Thyroid gland (tissue), 4 donors: ENCODE measurements around the gene PKHD1. TPM values are rescaled to one million over a fixed set of nuclear protein-coding genes. Genes with fewer than 3 reads are reported as not detected.
"Not testable (repeated sequence)": the region's sequence is repeated elsewhere in the genome, so short reads cannot be mapped to it uniquely, and the experiment has no call there.

Source experiments
- DNase-seq, 2 donors: peaks; one replicate each; pipeline ENCODE4 v3.0.0-alpha.2; 2019
- H3K27ac ChIP-seq, 3 donors: fragments of 200-600 bp; sonication (generic); 1 replicate in 2 of 3; 2 replicates in 1 of 3; pipeline ENCODE4 v1.5.1; 2016 to 2019; ENCODE audit warnings: mild to moderate bottlenecking in 1 of 3, moderate library complexity in 1 of 3
- H3K27me3 ChIP-seq: fragments of 200-600 bp; sonication (generic); one replicate; pipeline ENCODE4 v1.5.1; 2019
- H3K36me3 ChIP-seq, 2 donors: fragments of 200-600 bp; sonication (generic); one replicate each; pipeline ENCODE4 v1.5.1; 2016 to 2019
- H3K4me1 ChIP-seq, 2 donors: fragments of 200-600 bp; sonication (generic); one replicate each; pipeline ENCODE4 v1.5.1; 2017 to 2019
- H3K4me3 ChIP-seq, 3 donors: fragments of 200-600 bp; sonication (generic); replicated peaks in 1 of 3; 1 replicate in 2 of 3; 2 replicates in 1 of 3; pipeline ENCODE4 v1.5.1; 2016; ENCODE audit warnings: mild to moderate bottlenecking in 1 of 3
- H3K9me3 ChIP-seq: fragments of 200-600 bp; sonication (generic); one replicate; pipeline ENCODE4 v1.5.1; 2017
- POLR2A ChIP-seq, 2 donors: fragments of 450-650 bp; IDR thresholded peaks; one replicate each; pipeline ENCODE4 v1.6.1; 2017; ENCODE audit warnings: antibody characterized with exemption in 2 of 2, mild to moderate bottlenecking in 2 of 2, moderate library complexity in 1 of 2
- WGBS, 2 donors: methylation state at CpG; one replicate each; pipeline ENCODE4 v1.1.5; 2017; 5-methylcytosine and 5-hydroxymethylcytosine counted together
- intact Hi-C: fragments of 100-400 bp; cut with DNase I; formaldehyde crosslinking; loops from one replicate; pipeline ENCODE4 v1.15.1; 2023
- total RNA-seq, 4 donors: library from RNA; depleted of rRNA; stranded (reverse); fragments of >200 nt; gene quantifications; one replicate each; pipeline ENCODE4 v1.2.3, GENCODE V29; 2016
- TF ChIP-seq, protein P1 (sequence below), 6 experiments: fragments of 200-600 bp in 3 of 6; fragments of 450-650 bp in 3 of 6; sonication (generic) in 3 of 6; IDR thresholded peaks; one replicate each; pipeline ENCODE4 v1.5.1; 2016 to 2019; ENCODE audit warnings: antibody characterized with exemption in 6 of 6, mild to moderate bottlenecking in 2 of 6, inconsistent platforms in 1 of 6, moderate library complexity in 1 of 6

Gene PKHD1
- total RNA-seq, 4 donors from 2014 or later = under 0.01 to 0.11 (median 0.07) TPM

DNA sequence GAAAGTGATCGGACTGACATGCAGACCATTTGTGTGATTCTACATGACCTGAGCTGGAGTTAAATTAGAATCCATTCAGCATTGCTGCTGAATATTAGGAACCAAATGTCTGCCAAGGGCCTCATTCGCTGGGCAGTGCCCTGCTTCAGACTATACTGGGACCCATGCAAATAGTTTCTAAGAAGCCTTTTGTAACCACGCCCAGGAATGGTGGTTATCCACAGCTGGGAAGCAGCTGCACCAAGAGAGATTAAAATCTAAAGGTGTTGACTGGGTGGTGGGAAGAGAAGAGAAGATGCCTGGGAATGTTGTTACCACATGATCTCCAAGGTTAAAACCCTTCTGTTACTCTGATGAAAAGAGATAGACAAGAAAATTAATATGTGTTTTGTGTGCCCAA, 156.8 kb downstream of the PKHD1 start:
- intact Hi-C loops = no loop called here
- no peak overlapping the region for H3K4me3 ChIP-seq
- no peak for TF ChIP-seq POLR2A (IDR thresholded peaks at IDR 0.05)
- TF ChIP-seq, protein P1, sequence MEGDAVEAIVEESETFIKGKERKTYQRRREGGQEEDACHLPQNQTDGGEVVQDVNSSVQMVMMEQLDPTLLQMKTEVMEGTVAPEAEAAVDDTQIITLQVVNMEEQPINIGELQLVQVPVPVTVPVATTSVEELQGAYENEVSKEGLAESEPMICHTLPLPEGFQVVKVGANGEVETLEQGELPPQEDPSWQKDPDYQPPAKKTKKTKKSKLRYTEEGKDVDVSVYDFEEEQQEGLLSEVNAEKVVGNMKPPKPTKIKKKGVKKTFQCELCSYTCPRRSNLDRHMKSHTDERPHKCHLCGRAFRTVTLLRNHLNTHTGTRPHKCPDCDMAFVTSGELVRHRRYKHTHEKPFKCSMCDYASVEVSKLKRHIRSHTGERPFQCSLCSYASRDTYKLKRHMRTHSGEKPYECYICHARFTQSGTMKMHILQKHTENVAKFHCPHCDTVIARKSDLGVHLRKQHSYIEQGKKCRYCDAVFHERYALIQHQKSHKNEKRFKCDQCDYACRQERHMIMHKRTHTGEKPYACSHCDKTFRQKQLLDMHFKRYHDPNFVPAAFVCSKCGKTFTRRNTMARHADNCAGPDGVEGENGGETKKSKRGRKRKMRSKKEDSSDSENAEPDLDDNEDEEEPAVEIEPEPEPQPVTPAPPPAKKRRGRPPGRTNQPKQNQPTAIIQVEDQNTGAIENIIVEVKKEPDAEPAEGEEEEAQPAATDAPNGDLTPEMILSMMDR (IDR thresholded peaks at IDR 0.05) = no peak
- H3K36me3 ChIP-seq = no peaks in the 10 kb centered on the region
- WGBS, 2 donors = 82% methylated on average over 3 of the region's 3 CpGs
- no peaks in the 10 kb centered on the region for H3K4me1 ChIP-seq
- no peaks in the 10 kb centered on the region for H3K9me3 ChIP-seq
- DNase-seq = no peak
- H3K27ac ChIP-seq = no peak overlapping the region
- H3K27me3 ChIP-seq = no peaks in the 10 kb centered on the region

DNA sequence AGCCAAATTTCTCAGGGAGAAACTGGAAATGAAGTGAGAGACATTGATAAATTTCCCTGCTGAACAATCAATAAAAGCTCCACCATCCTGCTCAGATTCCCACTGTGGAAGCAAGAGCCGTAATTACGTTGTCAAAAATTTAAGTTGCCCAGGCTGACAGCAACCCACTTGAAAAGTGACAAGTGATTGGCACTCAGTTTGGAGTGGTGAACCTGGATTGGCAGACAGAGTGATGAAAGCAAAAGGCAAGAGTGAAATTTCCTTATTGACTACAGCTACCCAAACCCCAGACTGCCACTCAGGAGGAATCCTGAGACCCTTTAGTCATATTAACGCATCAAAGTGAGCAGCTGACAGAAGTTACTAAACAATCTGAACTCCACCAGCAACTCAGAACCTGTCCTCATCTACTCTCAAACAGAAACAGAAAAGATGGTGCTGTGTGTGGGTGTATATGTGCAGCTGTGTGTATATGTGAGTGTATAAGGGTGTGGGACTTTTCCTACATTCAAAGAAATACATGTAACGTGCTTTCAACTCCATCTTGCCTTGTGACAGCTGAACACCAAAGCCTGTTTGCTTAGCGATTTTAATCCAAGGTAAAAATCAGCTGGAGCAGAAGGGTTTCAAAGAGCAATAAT, 157.4 kb downstream of the PKHD1 start:
- WGBS, 2 donors = 73 to 75% methylated on average over 5 of the region's 5 CpGs
- no peaks in the 10 kb centered on the region for H3K27me3 ChIP-seq
- H3K27ac ChIP-seq = no peak overlapping the region
- H3K4me1 ChIP-seq = no peaks in the 10 kb centered on the region
- H3K36me3 ChIP-seq = no peaks in the 10 kb centered on the region
- no peaks in the 10 kb centered on the region for H3K9me3 ChIP-seq
- DNase-seq = no peak
- TF ChIP-seq POLR2A (IDR thresholded peaks at IDR 0.05) = no peak
- TF ChIP-seq, protein P1 (IDR thresholded peaks at IDR 0.05) = no peak
- no peak overlapping the region for H3K4me3 ChIP-seq
- intact Hi-C loops = no loop called here

DNA sequence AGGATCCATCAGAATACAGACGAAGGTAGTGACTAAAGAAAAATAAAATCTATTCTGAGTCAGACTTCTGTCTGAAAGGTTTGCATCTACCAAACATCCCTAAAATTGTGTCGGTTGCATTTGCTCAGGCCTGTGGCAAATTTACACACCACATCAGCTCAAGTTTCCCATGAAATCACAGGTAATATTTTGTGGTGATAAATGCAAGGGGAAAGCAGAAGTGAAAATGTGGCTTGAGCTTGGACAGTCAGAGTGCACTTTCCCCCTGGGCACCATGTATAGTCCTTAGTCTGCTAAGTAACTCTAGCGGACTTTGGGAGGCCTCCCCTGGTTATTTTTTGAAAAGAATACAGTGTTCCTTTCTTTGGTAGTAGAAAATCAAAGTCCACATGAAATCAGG, 159.1 kb downstream of the PKHD1 start:
- H3K4me1 ChIP-seq = no peaks in the 10 kb centered on the region
- H3K27ac ChIP-seq = no peak overlapping the region
- intact Hi-C loops = no loop called here
- no peaks in the 10 kb centered on the region for H3K36me3 ChIP-seq
- no peak for TF ChIP-seq POLR2A (IDR thresholded peaks at IDR 0.05)
- TF ChIP-seq, protein P1 (IDR thresholded peaks at IDR 0.05) = no peak
- no peaks in the 10 kb centered on the region for H3K27me3 ChIP-seq
- WGBS, 2 donors = 54 to 58% methylated on average over 3 of the region's 3 CpGs
- no peak overlapping the region for H3K4me3 ChIP-seq
- DNase-seq = no peak
- H3K9me3 ChIP-seq = no peaks in the 10 kb centered on the region

DNA sequence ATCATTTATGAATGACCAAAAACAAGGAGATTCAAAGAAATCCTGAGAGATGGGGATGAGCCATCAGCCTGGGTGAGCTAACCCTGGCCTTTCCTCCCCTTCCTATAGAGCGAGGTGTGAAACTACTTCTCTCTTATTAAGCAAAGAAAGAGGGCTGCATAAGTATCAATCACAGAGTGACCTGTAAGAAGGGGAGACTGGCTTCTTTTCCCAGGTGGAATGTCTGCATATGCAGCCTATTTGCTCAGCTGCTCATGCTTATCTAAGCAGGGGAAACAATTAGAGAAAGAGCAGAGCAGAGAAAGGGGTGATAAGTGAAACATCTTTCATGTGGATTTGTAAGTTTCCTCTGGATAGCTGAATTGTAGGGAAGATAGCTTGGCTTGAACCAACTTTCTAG, 160.0 kb downstream of the PKHD1 start:
- TF ChIP-seq, protein P1 (IDR thresholded peaks at IDR 0.05) = no peak
- TF ChIP-seq POLR2A (IDR thresholded peaks at IDR 0.05) = no peak
- H3K27ac ChIP-seq = no peak overlapping the region
- DNase-seq = no peak
- H3K36me3 ChIP-seq = no peaks in the 10 kb centered on the region
- no peaks in the 10 kb centered on the region for H3K27me3 ChIP-seq
- H3K4me3 ChIP-seq = no peak overlapping the region
- H3K9me3 ChIP-seq = no peaks in the 10 kb centered on the region
- intact Hi-C loops = no loop called here
- H3K4me1 ChIP-seq = no peaks in the 10 kb centered on the region
- WGBS, 2 donors = 24 to 50% methylated on average over 1 of the region's 1 CpG

DNA sequence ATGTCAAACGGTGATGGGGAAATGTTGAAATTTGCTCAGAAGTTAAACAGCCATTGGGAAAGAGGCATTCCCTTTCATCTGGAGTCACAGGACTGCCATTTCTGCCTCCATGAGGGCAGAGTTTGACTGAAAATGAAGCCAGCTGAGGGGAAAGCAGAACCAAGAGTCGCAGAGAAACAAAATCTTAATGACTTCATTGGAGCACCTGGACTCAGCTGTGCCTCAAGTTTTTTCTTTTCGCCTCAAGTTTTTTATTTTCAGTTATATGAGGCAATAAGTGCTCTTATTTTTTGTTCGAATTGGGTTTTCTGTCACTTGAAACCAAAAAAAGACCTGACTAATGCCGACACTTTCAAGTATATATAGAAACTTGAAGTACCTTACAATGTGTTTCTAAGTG, 161.3 kb downstream of the PKHD1 start:
- no peaks in the 10 kb centered on the region for H3K36me3 ChIP-seq
- H3K27me3 ChIP-seq = no peaks in the 10 kb centered on the region
- no peaks in the 10 kb centered on the region for H3K4me1 ChIP-seq
- H3K4me3 ChIP-seq = no peak overlapping the region
- no peak overlapping the region for H3K27ac ChIP-seq
- intact Hi-C loops = no loop called here
- TF ChIP-seq, protein P1 (IDR thresholded peaks at IDR 0.05) = no peak
- no peak for TF ChIP-seq POLR2A (IDR thresholded peaks at IDR 0.05)
- H3K9me3 ChIP-seq = no peaks in the 10 kb centered on the region
- WGBS, 2 donors = 63 to 76% methylated on average over 5 of the region's 5 CpGs
- DNase-seq = no peak

DNA sequence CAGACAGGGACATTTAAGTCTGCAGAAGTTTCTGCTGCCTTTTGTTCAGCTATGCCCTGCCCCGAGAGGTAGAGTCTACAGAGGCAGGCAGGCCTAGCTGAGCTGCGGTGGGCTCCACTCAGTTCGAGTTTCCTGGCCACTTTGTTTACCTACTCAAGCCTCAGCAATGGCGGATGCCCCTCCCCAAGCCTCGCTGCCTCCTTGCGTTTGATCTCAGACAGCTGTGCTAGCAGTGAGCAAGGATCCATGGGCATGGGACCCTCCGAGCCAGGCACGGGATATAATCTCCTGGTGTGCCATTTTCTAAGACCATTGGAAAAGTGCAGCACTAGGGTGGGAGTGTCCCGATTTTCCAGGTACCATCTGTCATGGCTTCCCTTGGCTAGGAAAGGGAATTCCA, 164.9 kb downstream of the PKHD1 start:
- H3K4me1 ChIP-seq, H3K27me3 ChIP-seq, H3K36me3 ChIP-seq, intact Hi-C loops, DNase-seq, H3K4me3 ChIP-seq, H3K27ac ChIP-seq, H3K9me3 ChIP-seq: not testable (repeated sequence)
- WGBS, 2 donors = 92 to 94% methylated on average over 9 of the region's 9 CpGs

DNA sequence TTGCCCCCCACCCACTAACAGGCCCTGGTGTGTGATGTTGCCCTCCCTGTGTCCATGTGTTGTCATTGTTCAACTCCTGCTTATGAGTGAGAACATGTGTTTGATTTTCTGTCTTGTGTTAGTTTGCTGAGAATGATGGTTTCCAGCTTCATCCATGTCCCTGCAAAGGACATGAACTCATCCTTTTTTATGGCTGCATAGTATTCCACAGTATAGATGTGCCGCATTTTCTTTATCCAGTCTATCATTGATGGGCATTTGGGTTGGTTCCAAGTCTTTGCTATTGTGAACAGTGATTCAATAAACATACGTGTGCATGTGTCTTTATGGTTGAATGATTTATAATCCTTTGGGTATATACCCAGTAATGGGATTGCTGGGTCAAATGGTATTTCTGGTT, 169.1 kb downstream of the PKHD1 start:
- WGBS, 2 donors = 94 to 97% methylated on average over 2 of the region's 2 CpGs
- intact Hi-C loops, DNase-seq, H3K36me3 ChIP-seq, H3K27me3 ChIP-seq, H3K9me3 ChIP-seq, H3K4me1 ChIP-seq, H3K27ac ChIP-seq, H3K4me3 ChIP-seq: not testable (repeated sequence)
